CD4-positive, alpha-beta T cell treated with Interleukin-6 at 100 ng/mL for 8 hours (primary cell): ENCODE results near the gene PSMD11.
A peak's percentile ranks its signal among the peaks of the same experiment; 100 is the strongest.
"Not testable (repeated sequence)": the region's sequence is repeated elsewhere in the genome, so short reads cannot be mapped to it uniquely, and the experiment has no call there.

Experiments used
- DNase-seq: peaks from one replicate; pipeline ENCODE4 v3.0.0-alpha.2; 2020; ENCODE audit warnings: mixed read lengths, low spot score

PSMD11 gene

GRCh38 chr17:32514606-32515005, 70.3 kb downstream of the PSMD11 start:
- DNase-seq = no peak

- DNase-seq = no peak
Measured at GRCh38 chr17:32515677-32516383, 71.5 kb downstream of the PSMD11 start.

DNA sequence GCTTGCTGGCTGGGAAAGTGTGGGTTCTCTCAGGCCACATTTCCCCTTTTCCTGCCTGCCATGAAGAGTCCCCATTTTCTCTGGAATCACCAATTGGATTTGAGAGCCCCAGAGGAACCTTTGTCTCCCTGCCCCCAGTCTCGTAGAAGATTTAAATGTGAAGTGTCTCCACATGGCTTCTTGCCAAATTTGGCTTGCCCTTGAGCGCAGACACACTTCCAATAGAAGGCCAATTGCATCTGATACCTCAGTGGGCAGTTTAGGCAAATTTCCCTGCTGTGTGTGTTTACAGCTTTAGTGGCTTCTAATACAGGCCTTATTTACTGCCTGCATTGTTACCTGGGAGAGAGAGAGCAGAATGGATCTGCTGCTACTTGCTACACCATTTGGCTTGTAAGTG, 72.1 kb downstream of the PSMD11 start:
- no peak for DNase-seq

- DNase-seq = no peak
Measured at GRCh38 chr17:32516940-32517701, 72.8 kb downstream of the PSMD11 start.

- no peak for DNase-seq
Measured at GRCh38 chr17:32517982-32518381, 73.7 kb downstream of the PSMD11 start.

- DNase-seq = no peak
Measured at GRCh38 chr17:32518646-32519227, 74.4 kb downstream of the PSMD11 start.

DNA sequence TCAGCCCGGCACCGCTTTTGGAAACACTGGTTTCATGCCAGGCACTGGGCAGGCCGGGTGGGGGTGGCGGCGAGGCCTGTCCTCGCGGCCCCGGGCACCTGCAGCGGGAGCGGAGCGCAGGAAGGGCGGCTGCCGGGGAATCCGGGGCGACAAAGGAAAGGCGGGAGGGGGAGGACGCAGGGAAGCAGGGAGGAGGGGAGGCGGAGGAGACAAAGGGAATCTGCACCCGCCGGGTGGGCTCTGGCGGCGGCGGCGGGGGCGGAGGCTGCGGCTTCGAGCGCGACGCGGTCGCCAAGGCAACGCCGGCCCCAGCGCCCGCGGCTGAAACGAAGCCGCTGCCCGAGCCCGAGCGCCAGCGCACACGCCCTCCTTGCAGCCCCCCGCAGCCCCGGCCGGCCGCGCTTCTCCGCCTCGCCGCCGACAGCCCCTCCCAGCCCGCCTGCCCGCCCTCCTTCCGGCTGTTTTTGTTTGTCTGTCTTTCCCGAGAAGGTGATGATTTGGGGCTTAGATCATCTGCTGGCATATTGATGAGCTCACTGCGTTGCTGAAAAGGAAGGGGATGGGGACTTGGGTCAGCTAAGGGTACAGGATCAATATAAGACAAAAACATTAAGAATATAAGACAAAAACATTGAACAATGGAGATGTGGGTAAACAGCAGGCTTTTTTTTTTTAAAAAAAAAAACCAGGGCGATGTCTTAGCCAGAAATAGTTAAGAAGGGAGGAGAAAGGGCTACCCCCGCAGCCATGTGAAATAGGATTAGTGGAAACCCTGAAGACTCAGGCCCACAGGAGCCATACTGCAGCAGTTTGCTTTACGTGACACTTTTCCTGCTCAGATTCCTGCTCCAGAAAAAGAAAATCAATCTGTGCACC, 75.2 kb downstream of the PSMD11 start:
- DNase-seq = peak; percentile 56

DNA sequence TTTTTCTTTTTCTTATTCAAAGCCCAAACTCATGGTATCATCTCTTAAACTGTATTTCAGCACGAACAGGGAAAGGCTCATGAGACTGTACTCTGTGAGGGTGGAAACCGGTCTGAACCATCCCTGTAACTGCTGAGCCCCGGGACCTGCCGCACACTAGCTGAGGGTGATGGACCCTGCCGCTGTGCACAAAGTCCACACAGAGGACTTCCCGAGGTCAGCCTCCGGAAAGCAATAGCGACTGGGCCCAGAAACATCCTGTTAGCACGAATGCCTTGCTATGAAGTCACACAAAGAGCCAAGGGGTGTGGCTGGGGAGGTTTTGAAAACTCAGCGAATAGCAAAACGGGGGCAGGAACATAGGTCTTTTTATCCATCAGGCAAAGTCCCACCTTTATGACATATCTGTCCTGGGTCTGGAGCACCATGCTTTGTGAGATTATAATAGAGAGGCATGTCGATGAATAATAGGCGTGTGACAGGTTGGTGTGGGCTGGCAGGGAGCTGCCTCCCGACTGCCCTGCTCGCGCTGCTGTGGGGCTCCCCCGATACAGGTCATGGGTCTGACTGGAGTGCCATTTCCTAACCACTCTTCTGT, 75.9 kb downstream of the PSMD11 start:
- DNase-seq = peak; percentile 54

DNA sequence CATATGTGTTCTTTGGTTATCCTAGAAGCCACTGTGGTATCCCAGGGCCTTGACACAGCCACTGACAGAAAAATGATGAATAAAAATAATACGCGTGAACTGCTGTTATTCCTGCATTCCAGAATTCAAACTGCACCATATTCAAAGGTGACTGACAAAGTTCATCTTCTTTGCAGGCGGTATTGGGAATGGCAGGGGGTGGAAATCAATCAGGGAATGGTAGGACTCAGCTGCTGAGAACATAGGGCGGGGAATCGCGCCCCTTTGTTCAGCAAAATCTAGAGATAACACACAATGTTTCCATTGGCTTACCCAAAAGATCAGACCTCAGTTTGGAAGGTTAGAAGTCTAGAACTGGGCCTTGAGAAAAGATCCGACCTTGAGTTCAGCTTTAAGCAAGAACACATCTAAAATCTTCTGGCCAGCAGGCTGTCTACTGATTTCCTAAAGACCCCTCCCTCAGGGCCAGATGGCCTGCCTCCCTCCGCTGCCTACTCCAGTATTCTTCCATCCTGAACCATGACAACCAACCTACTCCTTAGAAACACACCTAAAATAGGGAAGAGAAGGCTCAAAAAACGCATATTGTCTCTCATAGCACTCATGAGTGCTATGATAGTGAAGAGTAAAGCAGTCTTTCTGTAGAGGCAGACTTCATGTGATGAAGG, 76.6 kb downstream of the PSMD11 start:
- no peak for DNase-seq

GRCh38 chr17:32523017-32523680, 78.8 kb downstream of the PSMD11 start:
- DNase-seq = no peak

- peak; percentile 27 for DNase-seq
Measured at GRCh38 chr17:32523827-32524552, 79.7 kb downstream of the PSMD11 start.

GRCh38 chr17:32524553-32524880, 80.2 kb downstream of the PSMD11 start:
- DNase-seq = not testable (repeated sequence)

GRCh38 chr17:32525122-32525521, 80.8 kb downstream of the PSMD11 start:
- DNase-seq = no peak

GRCh38 chr17:32527146-32527545, 82.8 kb downstream of the PSMD11 start:
- DNase-seq = no peak

- no peak for DNase-seq
Measured at GRCh38 chr17:32528825-32529224, 84.5 kb downstream of the PSMD11 start.

DNA sequence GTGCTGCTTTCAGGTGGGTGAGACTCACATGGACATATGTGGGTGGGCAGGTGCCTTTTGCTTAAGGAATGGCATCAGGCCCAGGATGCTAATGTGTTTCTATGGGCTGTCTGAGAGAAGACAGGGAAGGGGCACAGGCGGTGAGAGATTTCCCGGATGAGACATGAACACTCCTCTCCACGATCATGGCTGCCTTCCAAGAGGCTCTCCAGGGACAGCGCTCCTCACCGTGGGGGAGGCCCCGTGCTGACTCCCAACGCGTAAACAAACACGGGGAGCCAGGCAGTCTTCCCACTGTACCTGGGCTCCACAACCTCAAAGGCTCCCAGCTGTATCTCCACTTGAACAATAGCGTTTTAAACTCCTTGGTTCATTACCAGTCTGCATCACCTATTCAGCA, 85.3 kb downstream of the PSMD11 start:
- no peak for DNase-seq
